NCI-H748 (cell line): ENCODE results near the gene GRIN3B.

Experiments used
- DNase-seq: peaks from one replicate; lab custom pipeline; 2025; ENCODE audit not compliant: unreplicated experiment; lab: John Stamatoyannopoulos, UW

GRIN3B gene

GRCh38 chr19:1055886-1056620, 55.8 kb downstream of the GRIN3B start:
- no peak for DNase-seq

GRCh38 chr19:1057176-1057855, 57.1 kb downstream of the GRIN3B start:
- DNase-seq: no peak

GRCh38 chr19:1058112-1058511, 57.9 kb downstream of the GRIN3B start:
- DNase-seq: no peak
